WTC11 (cell line): Measurements from ENCODE around the gene NPY5R. TPM values are rescaled to one million over a fixed set of nuclear protein-coding genes. Genes with fewer than 3 reads are reported as not detected.
A peak's percentile ranks its signal among the peaks of the same experiment; 100 is the strongest.

Experiments used
- ATAC-seq: fragments of 200-7000 bp; cut with Tn5 transposase; 2 replicates; pipeline ENCODE4 v1.10.0; 2021; ENCODE audit warnings: mild to moderate bottlenecking, moderate library complexity
- CTCF ChIA-PET: fragments of 300-600 bp; sonication (Branson Sonifier 250); formaldehyde crosslinking; loops from one replicate; lab custom pipeline; 2021; ENCODE audit warnings: antibody characterized with exemption; lab: Charles Lee
- POLR2A ChIA-PET: fragments of 350-600 bp; sonication (Branson Sonifier 250); formaldehyde crosslinking; loops from one replicate; lab custom pipeline; 2021; ENCODE audit warnings: antibody characterized with exemption; lab: Charles Lee
- DNase-seq: peaks from one replicate; pipeline ENCODE4 v3.0.0; 2021; ENCODE audit warnings: low spot score
- H3K27ac Mint-ChIP-seq: 2 replicates; pipeline ENCODE4 v1.8.0; 2021; ENCODE audit warnings: mixed read lengths
- H3K27me3 Mint-ChIP-seq: 2 replicates; pipeline ENCODE4 v1.8.0; 2021; ENCODE audit warnings: low read depth, mild to moderate bottlenecking, moderate library complexity, mixed read lengths
- H3K36me3 Mint-ChIP-seq: 2 replicates; pipeline ENCODE4 v1.8.0; 2021; ENCODE audit warnings: mixed read lengths
- H3K4me1 Mint-ChIP-seq: 2 replicates; pipeline ENCODE4 v1.8.0; 2022; ENCODE audit warnings: mixed read lengths
- H3K4me3 Mint-ChIP-seq: 2 replicates; pipeline ENCODE4 v1.8.0; 2021; ENCODE audit warnings: mild to moderate bottlenecking, moderate library complexity, mixed read lengths
- H3K9me3 Mint-ChIP-seq: 2 replicates; pipeline ENCODE4 v1.8.0; 2021; ENCODE audit warnings: mixed read lengths
- GRHL2 ChIP-seq: fragments of 250-450 bp; sonication (Bioruptor Pico); IDR thresholded peaks from 2 replicates; pipeline ENCODE4 v1.8.0; 2022; ENCODE audit warnings: mild to moderate bottlenecking, moderate library complexity; ENCODE audit not compliant: insufficient replicate concordance, severe bottlenecking
- HMGA2 ChIP-seq: fragments of 250-450 bp; sonication (Bioruptor Pico); IDR thresholded peaks from 2 replicates; pipeline ENCODE4 v1.4.0; 2021; ENCODE audit warnings: mild to moderate bottlenecking, moderate library complexity
- IRF2 ChIP-seq: sonication (generic); formaldehyde crosslinking; IDR thresholded peaks from 2 replicates; pipeline ENCODE4 v1.8.0; 2022; ENCODE audit warnings: low read depth, missing genetic modification reagents, borderline replicate concordance
- NR1H2 ChIP-seq: sonication (generic); formaldehyde crosslinking; IDR thresholded peaks from 2 replicates; pipeline ENCODE4 v1.9.0; 2021; ENCODE audit warnings: mild to moderate bottlenecking, moderate library complexity, missing genetic modification reagents
- TP53 ChIP-seq: sonication (generic); formaldehyde crosslinking; IDR thresholded peaks from 2 replicates; pipeline ENCODE4 v1.8.1; 2023; ENCODE audit warnings: mild to moderate bottlenecking, missing genetic modification reagents
- ZNF121 ChIP-seq: sonication (generic); formaldehyde crosslinking; IDR thresholded peaks from 2 replicates; pipeline ENCODE4 v1.8.0; 2023; ENCODE audit warnings: missing genetic modification reagents
- ZNF263 ChIP-seq: sonication (generic); formaldehyde crosslinking; IDR thresholded peaks from 2 replicates; pipeline ENCODE4 v1.8.1; 2022; ENCODE audit warnings: low read depth, mild to moderate bottlenecking, moderate library complexity, missing genetic modification reagents
- total RNA-seq: library from RNA; stranded (reverse); gene quantifications from 3 replicates; pipeline ENCODE4 v1.2.3, GENCODE V29; 2021
- TF ChIP-seq, protein P1 (sequence below): sonication (generic); formaldehyde crosslinking; conservative IDR thresholded peaks from 2 replicates; pipeline ENCODE4 v1.8.1; 2023; ENCODE audit warnings: mild to moderate bottlenecking, low read depth, missing genetic modification reagents, moderate library complexity
- TF ChIP-seq, protein P2 (sequence below): sonication (generic); formaldehyde crosslinking; IDR thresholded peaks from 2 replicates; pipeline ENCODE4 v1.8.1; 2023; ENCODE audit warnings: mild to moderate bottlenecking, moderate library complexity, missing genetic modification reagents
- TF ChIP-seq, protein P3 (sequence below): fragments of 250-450 bp; sonication (Bioruptor Pico); conservative IDR thresholded peaks from 2 replicates; pipeline ENCODE4 v1.9.0; 2021; ENCODE audit warnings: mild to moderate bottlenecking
- TF ChIP-seq, protein P4 (sequence below): fragments of 250-450 bp; sonication (Bioruptor Pico); IDR thresholded peaks from 2 replicates; pipeline ENCODE4 v1.9.0; 2021; ENCODE audit warnings: mild to moderate bottlenecking
- TF ChIP-seq, protein P5 (sequence below): fragments of 250-450 bp; sonication (Bioruptor Pico); IDR thresholded peaks from 2 replicates; pipeline ENCODE4 v1.9.0; 2021; ENCODE audit warnings: mild to moderate bottlenecking, borderline replicate concordance

NPY5R gene
- total RNA-seq, 1 experiment from 2014 or later = 4.5 TPM

DNA sequence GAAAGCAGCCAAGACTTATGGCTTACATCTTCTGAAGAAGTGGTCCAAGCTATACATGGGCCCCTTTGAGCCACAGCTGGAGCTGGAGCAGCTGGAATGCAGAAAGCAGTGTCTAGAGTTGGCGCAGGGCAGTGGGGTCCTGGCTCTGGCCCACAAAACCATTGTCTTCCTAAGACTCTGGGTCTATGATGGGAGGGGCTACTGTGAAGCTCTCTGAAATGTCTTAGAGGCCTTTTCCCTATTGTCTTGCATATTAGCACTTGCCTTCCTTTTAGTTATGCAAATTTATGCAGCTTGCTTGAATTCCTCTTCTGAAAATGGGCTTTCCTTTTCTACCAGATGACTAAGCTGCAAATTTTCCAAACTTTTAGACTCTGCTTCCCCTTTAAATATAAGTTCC lies 26.6 kb upstream of the NPY5R start:
- POLR2A ChIA-PET = no interaction called here

More for the DNA sequence above, 26.6 kb upstream of the NPY5R start:
- Mint-ChIP-seq H3K36me3 (peaks cover 53% of the 10 kb centered on the region), H3K4me3 (no peak overlapping the region), H3K9me3 (peaks cover 62% of the 10 kb centered on the region), H3K4me1 (peaks cover 5% of the 10 kb centered on the region), H3K27me3 (peaks cover 6% of the 10 kb centered on the region), H3K27ac (no peak overlapping the region)
- TF ChIP-seq ZNF263 (CRISPR knock-in tag) (no peak), GRHL2 (CRISPR knock-in tag) (no peak), TP53 (CRISPR knock-in tag) (no peak), NR1H2 (CRISPR knock-in tag) (no peak), IRF2 (CRISPR knock-in tag) (no peak), HMGA2 (CRISPR knock-in tag) (no peak), ZNF121 (CRISPR knock-in tag) (no peak)
- TF ChIP-seq, protein P1, sequence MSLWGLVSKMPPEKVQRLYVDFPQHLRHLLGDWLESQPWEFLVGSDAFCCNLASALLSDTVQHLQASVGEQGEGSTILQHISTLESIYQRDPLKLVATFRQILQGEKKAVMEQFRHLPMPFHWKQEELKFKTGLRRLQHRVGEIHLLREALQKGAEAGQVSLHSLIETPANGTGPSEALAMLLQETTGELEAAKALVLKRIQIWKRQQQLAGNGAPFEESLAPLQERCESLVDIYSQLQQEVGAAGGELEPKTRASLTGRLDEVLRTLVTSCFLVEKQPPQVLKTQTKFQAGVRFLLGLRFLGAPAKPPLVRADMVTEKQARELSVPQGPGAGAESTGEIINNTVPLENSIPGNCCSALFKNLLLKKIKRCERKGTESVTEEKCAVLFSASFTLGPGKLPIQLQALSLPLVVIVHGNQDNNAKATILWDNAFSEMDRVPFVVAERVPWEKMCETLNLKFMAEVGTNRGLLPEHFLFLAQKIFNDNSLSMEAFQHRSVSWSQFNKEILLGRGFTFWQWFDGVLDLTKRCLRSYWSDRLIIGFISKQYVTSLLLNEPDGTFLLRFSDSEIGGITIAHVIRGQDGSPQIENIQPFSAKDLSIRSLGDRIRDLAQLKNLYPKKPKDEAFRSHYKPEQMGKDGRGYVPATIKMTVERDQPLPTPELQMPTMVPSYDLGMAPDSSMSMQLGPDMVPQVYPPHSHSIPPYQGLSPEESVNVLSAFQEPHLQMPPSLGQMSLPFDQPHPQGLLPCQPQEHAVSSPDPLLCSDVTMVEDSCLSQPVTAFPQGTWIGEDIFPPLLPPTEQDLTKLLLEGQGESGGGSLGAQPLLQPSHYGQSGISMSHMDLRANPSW = no peak
- TF ChIP-seq, protein P2, sequence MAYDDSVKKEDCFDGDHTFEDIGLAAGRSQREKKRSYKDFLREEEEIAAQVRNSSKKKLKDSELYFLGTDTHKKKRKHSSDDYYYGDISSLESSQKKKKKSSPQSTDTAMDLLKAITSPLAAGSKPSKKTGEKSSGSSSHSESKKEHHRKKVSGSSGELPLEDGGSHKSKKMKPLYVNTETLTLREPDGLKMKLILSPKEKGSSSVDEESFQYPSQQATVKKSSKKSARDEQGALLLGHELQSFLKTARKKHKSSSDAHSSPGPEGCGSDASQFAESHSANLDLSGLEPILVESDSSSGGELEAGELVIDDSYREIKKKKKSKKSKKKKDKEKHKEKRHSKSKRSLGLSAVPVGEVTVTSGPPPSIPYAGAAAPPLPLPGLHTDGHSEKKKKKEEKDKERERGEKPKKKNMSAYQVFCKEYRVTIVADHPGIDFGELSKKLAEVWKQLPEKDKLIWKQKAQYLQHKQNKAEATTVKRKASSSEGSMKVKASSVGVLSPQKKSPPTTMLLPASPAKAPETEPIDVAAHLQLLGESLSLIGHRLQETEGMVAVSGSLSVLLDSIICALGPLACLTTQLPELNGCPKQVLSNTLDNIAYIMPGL = no peak
- TF ChIP-seq, protein P3, sequence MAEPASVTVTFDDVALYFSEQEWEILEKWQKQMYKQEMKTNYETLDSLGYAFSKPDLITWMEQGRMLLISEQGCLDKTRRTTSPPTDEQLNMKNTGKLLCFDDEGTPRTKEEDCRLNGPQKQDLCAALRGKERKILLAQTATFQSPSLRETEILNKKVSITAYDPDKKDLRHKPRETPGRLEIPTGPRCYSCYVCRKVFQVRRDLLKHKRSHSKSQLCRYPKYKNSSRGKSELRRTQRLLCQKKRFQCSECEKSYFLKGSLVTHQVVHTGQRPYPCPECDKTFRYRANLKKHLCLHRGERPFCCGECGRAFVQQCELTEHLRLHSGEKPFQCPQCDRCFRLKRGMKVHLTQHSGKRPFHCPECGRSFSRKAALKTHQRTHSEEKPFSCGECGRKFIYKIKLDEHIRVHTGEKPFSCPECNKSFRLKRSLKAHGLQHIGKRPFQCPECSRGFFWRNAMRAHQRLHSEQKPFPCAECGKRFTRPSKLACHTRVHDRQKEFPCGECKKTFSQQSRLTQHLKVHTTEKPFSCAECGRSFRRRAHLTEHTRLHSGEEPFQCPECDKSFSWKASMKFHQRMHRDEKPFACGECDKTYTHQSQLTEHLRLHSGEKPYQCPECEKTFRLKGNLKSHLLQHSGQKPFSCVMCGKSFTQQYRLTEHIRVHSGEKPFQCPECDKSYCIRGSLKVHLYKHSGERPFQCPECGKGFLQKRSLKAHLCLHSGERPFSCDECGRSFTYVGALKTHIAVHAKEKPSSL (CRISPR knock-in tag) = no peak
- TF ChIP-seq, protein P4, sequence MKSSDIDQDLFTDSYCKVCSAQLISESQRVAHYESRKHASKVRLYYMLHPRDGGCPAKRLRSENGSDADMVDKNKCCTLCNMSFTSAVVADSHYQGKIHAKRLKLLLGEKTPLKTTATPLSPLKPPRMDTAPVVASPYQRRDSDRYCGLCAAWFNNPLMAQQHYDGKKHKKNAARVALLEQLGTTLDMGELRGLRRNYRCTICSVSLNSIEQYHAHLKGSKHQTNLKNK (CRISPR knock-in tag) = no peak
- TF ChIP-seq, protein P5, sequence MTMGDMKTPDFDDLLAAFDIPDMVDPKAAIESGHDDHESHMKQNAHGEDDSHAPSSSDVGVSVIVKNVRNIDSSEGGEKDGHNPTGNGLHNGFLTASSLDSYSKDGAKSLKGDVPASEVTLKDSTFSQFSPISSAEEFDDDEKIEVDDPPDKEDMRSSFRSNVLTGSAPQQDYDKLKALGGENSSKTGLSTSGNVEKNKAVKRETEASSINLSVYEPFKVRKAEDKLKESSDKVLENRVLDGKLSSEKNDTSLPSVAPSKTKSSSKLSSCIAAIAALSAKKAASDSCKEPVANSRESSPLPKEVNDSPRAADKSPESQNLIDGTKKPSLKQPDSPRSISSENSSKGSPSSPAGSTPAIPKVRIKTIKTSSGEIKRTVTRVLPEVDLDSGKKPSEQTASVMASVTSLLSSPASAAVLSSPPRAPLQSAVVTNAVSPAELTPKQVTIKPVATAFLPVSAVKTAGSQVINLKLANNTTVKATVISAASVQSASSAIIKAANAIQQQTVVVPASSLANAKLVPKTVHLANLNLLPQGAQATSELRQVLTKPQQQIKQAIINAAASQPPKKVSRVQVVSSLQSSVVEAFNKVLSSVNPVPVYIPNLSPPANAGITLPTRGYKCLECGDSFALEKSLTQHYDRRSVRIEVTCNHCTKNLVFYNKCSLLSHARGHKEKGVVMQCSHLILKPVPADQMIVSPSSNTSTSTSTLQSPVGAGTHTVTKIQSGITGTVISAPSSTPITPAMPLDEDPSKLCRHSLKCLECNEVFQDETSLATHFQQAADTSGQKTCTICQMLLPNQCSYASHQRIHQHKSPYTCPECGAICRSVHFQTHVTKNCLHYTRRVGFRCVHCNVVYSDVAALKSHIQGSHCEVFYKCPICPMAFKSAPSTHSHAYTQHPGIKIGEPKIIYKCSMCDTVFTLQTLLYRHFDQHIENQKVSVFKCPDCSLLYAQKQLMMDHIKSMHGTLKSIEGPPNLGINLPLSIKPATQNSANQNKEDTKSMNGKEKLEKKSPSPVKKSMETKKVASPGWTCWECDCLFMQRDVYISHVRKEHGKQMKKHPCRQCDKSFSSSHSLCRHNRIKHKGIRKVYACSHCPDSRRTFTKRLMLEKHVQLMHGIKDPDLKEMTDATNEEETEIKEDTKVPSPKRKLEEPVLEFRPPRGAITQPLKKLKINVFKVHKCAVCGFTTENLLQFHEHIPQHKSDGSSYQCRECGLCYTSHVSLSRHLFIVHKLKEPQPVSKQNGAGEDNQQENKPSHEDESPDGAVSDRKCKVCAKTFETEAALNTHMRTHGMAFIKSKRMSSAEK (CRISPR knock-in tag) = no peak
- no peak for DNase-seq
- CTCF ChIA-PET = no interaction called here
- peak; percentile 71 for ATAC-seq
